Head of caudate nucleus (tissue), 42 donors: ENCODE results near the gene REX1BD.

Experiments used
- DNase-seq, 42 donors: peaks; one replicate each; pipeline versions ENCODE4 v3.0.0 to v3.0.0-alpha.2; 2020 to 2021; ENCODE audit warnings: mixed read lengths in 7 of 42
- intact Hi-C: fragments of 100-400 bp; cut with DNase I; formaldehyde crosslinking; loops from one replicate; pipeline ENCODE4 v1.15.0; 2022

The REX1BD gene

DNA sequence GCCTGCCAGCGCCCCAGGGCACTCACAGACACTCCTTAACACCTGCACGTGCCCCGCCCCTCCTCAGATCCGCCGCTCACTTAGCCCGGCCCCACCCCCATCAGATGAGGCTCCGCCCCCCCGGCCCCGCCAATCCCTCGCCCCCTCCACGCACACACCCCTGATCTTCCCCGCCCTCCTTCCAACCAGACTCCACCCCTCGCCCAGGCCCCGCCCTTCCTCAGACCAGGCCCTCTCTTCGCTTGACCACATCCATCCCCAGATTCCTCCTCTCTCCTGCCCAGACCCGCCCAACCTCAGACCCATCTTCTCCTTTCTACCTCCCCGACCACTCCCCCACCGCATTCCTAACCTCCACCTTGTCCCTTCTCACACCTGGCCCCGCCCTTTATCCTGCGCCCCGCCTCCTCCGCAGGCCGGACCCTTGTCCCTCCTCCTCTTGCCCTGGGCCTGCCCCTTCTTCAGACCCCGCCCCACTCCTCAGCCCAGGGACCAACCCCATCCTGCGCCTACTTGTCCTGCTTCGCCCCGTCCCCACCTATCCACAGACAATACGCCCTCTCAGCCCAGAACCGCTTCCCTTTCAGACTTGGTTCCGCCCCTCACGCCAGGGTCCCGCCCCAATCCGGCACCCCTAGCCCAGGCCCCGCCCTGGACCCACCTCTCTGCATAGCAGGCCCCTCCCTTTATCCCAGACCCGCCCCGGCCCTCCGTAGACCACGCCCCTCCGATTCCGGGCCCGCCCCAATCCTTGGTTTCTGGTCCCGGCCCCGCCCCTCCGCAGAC, 47.8 kb downstream of the REX1BD start:
- intact Hi-C loops = no loop called here
- DNase-seq = peak; percentile 93 to 100 (median 98)

DNA sequence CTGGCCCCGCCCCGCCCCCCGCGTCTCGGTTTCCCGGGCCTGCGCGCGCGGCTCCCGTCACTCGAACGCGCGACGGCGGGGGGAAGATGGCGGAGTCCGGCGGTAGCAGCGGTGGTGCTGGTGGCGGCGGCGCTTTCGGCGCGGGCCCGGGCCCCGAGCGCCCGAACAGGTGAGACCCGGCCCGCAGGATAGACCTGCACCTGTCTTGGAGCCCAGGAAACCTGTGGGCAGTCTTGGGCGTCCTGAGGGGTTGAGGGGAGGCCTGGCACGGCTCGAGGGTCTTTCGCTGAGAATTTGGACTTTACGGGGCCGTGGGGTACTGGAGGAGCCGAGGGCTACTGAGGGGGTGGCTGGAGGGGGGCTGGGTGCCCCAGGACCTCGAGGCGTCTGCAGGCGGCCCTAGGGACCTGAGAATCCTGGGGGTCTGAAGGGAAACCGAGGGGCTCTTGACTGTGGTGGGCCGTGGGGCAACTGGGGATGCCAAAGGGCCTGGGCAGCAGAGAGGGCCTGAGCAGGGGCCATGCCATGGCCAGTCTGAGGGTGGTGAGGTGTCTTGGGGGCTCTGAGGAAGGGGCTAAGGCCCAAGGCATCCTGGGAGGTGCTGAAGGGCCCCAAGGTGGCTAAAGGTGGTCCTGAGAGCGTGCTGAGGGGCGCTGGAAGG, 48.5 kb downstream of the REX1BD start, which contains the start of gene KLHL26:
Gene KLHL26 (plus strand): TSS at position 60 of the 661 bp plus-strand sequence. CDS start 27 bp downstream, at position 87.
- intact Hi-C loops = no loop called here
- no peak for DNase-seq

DNA sequence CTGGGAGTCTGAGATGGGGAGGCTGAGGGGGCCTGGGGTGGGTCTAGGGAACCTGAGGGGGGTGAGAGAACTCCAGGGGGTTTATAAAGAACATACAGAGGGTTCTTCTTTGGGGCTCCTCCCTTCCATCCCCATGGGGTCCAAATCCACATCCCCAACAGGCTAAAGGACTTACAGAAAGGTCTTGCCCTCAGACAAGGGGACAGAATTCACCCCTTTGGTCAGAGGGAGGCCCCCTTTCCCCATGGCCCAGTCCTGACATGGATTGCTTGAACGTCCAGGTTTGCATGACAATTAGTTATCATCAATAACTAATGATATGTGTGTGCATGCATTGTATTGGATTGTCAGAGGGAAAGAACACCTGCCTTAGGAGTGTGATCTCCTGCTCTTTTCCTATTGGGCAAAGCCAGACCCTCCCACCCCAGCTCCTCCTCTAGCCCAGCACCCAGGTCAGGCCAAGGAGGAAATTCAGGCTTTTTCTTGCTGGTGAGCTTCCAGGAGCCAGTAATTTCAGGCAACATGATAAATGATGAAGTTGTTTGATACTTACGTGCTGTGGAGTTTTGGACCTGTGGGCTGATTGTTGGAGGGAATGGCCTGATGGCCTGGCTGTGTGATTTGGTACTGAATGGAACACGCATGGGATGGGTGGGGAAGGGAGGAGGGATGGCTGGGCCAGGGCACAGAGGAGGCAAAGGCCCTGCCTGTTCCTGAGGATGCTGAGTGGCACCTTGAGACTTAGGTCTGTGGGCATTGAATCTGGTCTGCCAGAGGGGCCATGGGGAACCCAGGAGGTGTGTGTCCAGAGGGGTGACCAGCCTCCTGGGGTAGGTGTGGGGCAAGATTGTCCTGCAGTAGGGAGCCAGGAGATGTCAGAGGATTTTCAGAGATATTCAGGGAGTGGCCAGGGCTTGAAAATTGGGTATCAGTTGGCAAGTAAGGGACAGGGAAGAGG, 49.4 kb downstream of the REX1BD start:
- intact Hi-C loops = no loop called here
- DNase-seq = peak in 20 of 42 donors; percentile 39 to 80 (median 58)

GRCh38 chr19:18639706-18640243, 51.2 kb downstream of the REX1BD start:
- no peak for DNase-seq
- intact Hi-C loops = no loop called here
